SJCRH30 (cell line): ENCODE measurements around the gene HSD17B1. TPM values are rescaled to one million over a fixed set of nuclear protein-coding genes. Genes with fewer than 3 reads are reported as not detected.

Experiments
- DNase-seq, 2 experiments: peaks; one replicate each; pipeline ENCODE4 v3.0.0-alpha.2; 2015 to 2020
- H3K27ac ChIP-seq: fragments of 250-450 bp; sonication (Bioruptor Pico); 2 replicates; pipeline ENCODE4 v1.5.1; 2020; ENCODE audit warnings: mild to moderate bottlenecking, moderate library complexity
- H3K27me3 ChIP-seq: fragments of 250-450 bp; sonication (Bioruptor Pico); 2 replicates; pipeline ENCODE4 v1.5.1; 2020; ENCODE audit warnings: mild to moderate bottlenecking, moderate library complexity
- H3K36me3 ChIP-seq: fragments of 250-450 bp; sonication (Bioruptor Pico); 2 replicates; pipeline ENCODE4 v1.5.1; 2020; ENCODE audit warnings: mild to moderate bottlenecking, moderate library complexity
- H3K4me1 ChIP-seq: fragments of 250-450 bp; sonication (Bioruptor Pico); 2 replicates; pipeline ENCODE4 v1.5.1; 2020; ENCODE audit warnings: mild to moderate bottlenecking, moderate library complexity
- H3K4me3 ChIP-seq: fragments of 250-450 bp; sonication (Bioruptor Pico); 2 replicates; pipeline ENCODE4 v1.5.1; 2020; ENCODE audit warnings: mild to moderate bottlenecking, moderate library complexity
- H3K9me3 ChIP-seq: fragments of 250-450 bp; sonication (Bioruptor Pico); replicated peaks from 2 replicates; pipeline ENCODE4 v1.5.1; 2020; ENCODE audit warnings: mild to moderate bottlenecking, moderate library complexity
- total RNA-seq: library from RNA; depleted of rRNA; stranded (reverse); fragments of >200 nt; shearing (Covaris generic); gene quantifications from 2 replicates; pipeline ENCODE4 v1.2.3, GENCODE V29; 2014

Gene HSD17B1
- total RNA-seq, 1 experiment from 2014 or later = 0.73 TPM

DNA sequence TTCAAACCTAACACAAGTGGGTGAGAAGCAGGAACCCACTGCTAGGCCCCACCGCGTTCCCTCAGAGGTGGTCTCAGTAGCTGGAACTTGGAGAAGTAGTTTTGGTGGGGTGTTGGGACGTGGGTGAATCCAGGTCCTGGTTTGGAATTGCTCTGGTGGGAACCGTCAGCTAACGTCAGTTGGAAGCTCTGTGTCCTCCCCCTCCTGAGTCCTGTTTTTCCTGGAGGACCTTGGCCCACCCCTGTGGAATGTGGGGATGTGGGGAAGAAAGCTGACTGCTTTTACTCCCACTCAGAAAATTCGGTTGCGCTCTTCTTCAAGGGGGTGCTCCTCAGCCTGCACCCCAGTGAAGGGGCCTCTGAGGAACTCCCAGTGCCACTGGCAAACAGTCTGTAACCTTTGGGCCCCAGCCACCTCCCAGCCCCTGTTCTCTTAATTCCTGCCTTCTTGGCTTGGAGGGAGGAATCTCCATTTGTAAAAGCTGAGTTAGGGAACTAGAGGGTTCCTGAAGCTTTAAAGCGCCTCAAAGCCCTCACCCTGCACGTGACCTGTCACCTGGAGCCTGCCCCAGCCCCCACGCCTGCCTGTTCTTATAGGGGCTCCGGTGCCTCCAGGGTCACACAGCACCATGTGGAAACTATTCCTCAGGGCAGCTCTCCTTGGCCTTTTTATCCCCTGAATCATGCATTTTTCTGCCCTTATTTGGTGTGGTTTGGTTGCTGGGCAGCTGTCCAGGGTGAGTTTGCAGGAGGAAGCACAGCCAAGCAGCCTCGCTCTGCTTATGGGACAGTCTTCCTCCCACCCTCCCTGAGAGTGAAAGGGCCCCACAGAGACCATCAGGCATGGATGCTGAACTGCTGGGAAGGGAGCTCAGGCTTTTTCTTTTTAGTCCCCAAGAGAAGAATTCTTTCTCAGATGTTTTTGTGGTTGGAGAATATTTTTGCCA is 32.9 kb upstream of the HSD17B1 start:
- H3K9me3 ChIP-seq = no peaks in the 10 kb centered on the region
- H3K4me1 ChIP-seq = peaks cover 44% of the 10 kb centered on the region
- H3K27me3 ChIP-seq = no peaks in the 10 kb centered on the region
- 0 out of 2 replicates have a peak, but pooled peaks cover 4% of the 10 kb centered on the region for H3K36me3 ChIP-seq
- peak; percentile 89 to 90 for DNase-seq
- H3K27ac ChIP-seq = peak overlapping the region; percentile 89
- H3K4me3 ChIP-seq = 0 out of 2 replicates have a peak overlapping the region, but pooled peaks have one; percentile 3

DNA sequence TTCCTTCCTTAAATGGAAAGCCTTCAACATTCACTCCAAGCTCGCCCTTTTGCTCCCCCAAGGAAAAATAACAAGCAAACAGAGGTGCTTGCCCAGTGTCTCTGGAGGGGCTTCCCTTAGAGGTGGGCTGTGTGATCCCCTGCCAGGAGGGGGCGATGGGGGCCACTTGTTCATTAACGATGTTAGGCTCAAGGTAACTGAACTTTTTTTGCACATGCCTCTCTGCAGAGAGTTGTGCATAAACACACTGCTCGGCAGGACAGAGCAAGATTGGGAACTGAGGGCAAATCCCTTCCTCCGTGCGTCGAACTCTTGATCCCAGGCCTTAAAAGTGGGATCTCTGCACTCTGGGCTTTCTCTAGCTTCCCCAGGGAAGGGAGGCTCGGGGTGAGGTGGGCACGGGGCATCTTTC is 32.2 kb upstream of the HSD17B1 start:
- Histone ChIP-seq H3K4me1 (peaks cover 44% of the 10 kb centered on the region), H3K4me3 (no peak overlapping the region), H3K27ac (peak overlapping the region; percentile 89), H3K27me3 (no peaks in the 10 kb centered on the region), H3K9me3 (no peaks in the 10 kb centered on the region), H3K36me3 (0 out of 2 replicates have a peak, but pooled peaks cover 4% of the 10 kb centered on the region)
- peak; percentile 57 to 66 for DNase-seq

DNA sequence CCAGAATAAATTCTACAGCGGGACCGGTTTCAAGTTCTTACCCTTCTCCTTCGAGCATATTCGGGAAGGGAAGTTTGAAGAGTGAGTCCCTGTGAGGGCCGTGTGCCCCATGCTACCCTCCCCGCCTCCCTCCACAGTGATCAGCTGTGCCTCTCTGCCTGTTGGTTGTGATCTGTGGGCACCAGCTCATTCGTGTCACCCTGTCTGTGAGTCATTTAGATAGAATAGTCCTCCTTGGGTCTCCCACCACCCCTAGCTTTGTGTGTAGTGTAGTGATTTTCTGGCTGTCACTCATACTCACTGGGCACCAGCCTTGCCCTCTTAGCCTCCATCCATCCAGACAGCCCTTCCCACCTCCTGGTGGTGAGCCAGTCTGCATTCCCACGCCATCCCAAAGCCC is 31.7 kb upstream of the HSD17B1 start:
- no peak overlapping the region; the same call in 1 of the 2 replicates for H3K27ac ChIP-seq
- H3K4me3 ChIP-seq = no peak overlapping the region
- DNase-seq = no peak
- 0 out of 2 replicates have a peak, but pooled peaks cover 4% of the 10 kb centered on the region for H3K36me3 ChIP-seq
- H3K4me1 ChIP-seq = peaks cover 44% of the 10 kb centered on the region
- H3K27me3 ChIP-seq = no peaks in the 10 kb centered on the region
- no peaks in the 10 kb centered on the region for H3K9me3 ChIP-seq

DNA sequence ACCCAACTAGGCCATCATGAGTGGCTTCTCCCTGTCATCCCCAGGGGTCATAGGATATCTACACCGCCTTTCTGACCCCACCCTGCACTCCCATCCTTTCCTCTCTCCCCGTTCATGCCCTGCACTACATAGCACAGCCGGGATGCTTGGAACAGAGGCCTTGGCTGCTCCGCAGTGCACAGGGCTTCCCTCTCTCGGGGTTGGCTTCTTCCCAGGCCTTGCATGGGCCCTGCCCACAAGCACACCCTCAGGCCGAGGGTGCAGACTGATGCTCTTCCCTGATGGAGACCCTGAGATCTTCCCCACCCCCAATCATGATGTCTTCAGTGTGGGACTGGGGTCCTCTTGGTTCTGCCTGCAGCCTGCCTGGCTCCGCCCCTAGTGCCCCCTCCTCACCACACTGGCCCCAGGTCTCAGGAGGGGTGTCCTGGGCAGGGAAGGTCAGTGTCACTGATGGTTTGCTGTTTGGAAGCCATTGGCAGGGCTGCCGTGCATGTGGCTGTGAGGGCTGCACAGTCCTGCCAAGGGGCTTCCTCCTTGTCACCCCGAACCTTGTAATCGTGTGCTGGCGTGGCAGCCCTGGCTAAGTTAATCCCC is 31.0 kb upstream of the HSD17B1 start:
- no peak overlapping the region for H3K27ac ChIP-seq
- H3K9me3 ChIP-seq = no peaks in the 10 kb centered on the region
- peaks cover 44% of the 10 kb centered on the region for H3K4me1 ChIP-seq
- DNase-seq = no peak
- H3K4me3 ChIP-seq = no peak overlapping the region
- no peaks in the 10 kb centered on the region for H3K27me3 ChIP-seq
- H3K36me3 ChIP-seq = 0 out of 2 replicates have a peak, but pooled peaks cover under 1% of the 10 kb centered on the region

DNA sequence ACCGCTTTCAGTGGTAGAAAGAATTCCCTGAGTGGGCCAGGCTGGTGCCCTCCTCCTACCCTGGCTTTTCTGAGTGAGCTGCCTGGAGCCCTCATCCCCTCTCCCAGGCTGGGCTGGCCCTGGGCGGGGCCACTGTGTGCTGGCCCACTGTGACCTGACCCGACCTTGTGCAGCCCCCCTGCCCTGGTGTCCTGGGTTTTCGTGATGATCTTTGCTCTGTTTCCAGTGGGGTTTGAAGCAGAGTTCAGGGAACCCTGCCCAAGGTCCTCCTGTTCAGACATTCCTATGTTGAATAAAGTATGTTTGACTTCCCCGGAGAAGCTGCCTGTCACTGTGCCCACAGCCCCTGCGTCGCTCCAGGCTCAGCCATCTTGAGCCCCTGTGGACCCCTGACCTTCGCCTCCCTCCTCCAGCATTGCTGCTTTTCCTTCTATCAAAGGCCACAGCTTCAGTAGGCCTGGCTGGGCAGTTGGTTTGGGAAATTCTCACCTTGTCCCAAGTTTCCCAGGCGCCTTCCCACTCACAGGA is 30.4 kb upstream of the HSD17B1 start:
- H3K27ac ChIP-seq = no peak overlapping the region
- DNase-seq = no peak

DNA sequence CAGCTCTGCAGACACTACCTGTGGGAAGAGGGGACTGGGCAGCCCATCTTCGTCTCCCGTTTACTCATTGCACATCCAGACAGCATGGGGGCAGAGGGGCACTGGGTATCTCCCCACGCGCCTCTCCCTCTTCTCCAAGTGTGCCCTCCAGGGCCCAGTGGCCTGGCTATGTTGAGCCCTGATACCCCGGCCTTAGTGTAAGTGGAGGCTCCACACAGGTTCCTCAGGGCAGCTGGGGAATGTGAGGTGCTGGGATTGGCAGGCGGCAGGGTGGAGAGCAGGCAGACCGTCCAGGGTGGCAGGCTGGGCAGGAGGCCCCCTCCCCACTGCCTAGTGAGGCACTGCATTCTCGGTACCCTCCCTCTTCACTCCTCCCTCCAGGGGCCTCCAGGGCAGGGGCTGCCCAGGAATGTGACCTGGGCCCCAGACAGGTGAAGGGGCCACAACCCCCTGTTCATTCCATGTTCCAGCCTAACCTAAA is 29.9 kb upstream of the HSD17B1 start:
- no peak for DNase-seq
- H3K27ac ChIP-seq = no peak overlapping the region
- H3K4me1 ChIP-seq = peaks cover 37% of the 10 kb centered on the region

More for the DNA sequence above, 30.4 kb upstream of the HSD17B1 start:
- H3K4me3 ChIP-seq = no peak overlapping the region
- no peaks in the 10 kb centered on the region for H3K27me3 ChIP-seq
- no peaks in the 10 kb centered on the region for H3K36me3 ChIP-seq
- H3K9me3 ChIP-seq = no peaks in the 10 kb centered on the region
- H3K4me1 ChIP-seq = peaks cover 42% of the 10 kb centered on the region

DNA sequence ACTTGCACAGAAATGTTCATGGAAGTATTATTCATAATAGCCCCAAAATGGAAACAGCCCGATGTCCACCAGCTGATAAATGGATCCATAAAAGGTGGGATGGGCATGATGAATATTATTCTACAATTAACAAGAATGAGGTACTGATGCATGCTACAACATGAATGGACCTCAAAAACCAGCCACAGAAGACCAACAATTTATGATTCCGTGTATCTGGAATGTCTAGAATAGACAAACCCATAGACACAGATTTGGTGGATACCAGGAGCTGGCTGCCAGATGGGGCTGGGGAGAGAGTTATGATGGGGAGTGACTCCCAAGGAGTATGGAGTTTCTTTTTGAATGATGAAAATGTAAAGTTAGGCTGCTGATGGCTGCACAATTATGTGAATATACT is 27.5 kb upstream of the HSD17B1 start:
- H3K27me3 ChIP-seq = no peaks in the 10 kb centered on the region
- no peak for DNase-seq
- no peak overlapping the region for H3K27ac ChIP-seq

More for the DNA sequence above, 29.9 kb upstream of the HSD17B1 start:
- H3K36me3 ChIP-seq = no peaks in the 10 kb centered on the region
- H3K4me3 ChIP-seq = no peak overlapping the region
- H3K9me3 ChIP-seq = no peaks in the 10 kb centered on the region
- H3K27me3 ChIP-seq = no peaks in the 10 kb centered on the region

DNA sequence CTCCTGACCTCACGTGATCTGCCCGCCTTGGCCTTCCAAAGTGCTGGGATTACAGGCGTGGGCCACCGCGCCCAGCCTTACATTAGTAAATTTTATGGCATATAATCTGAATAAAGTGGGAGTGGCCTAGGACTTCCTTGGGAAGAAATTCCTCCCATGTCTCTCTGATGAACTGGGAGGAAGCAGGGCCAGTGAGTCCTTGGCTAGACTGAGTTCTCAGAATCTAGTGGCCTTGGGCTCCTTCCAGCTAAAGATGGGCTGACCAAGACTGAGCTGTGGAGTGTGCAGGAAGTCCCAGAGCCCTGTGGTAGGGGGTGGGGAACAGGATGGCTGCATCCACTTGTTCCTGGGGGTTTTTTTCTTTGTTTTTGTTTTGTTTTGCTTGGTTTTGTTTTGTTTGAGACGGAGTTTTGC is 26.7 kb upstream of the HSD17B1 start:
- no peak overlapping the region for H3K27ac ChIP-seq
- H3K36me3 ChIP-seq = no peaks in the 10 kb centered on the region
- no peak for DNase-seq
- H3K4me3 ChIP-seq = no peak overlapping the region
- H3K9me3 ChIP-seq = no peaks in the 10 kb centered on the region
- peaks cover 8% of the 10 kb centered on the region for H3K4me1 ChIP-seq
- no peaks in the 10 kb centered on the region for H3K27me3 ChIP-seq

More for the DNA sequence above, 27.5 kb upstream of the HSD17B1 start:
- H3K9me3 ChIP-seq = no peaks in the 10 kb centered on the region
- no peak overlapping the region for H3K4me3 ChIP-seq
- peaks cover 13% of the 10 kb centered on the region for H3K4me1 ChIP-seq
- no peaks in the 10 kb centered on the region for H3K36me3 ChIP-seq

DNA sequence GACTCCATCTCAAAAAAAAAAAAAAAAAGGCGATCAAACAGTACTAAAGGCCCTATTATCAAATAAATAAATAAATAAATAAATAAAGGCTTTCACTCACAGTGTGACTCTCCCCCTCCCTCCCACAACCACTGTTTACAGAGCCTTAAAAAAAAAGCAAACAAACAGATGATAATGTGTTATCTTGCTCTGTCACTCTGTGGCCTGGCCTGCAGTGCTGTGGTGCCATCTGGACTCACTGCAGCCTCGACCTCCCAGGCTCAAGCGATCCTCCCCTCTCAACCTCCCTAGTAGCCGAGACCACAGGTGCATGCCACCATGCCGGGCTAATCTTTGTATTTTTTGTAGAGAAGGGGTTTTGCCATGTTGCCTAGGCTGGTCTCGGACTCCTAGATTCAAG is 24.8 kb upstream of the HSD17B1 start:
- Histone ChIP-seq H3K27ac (no peak overlapping the region), H3K36me3 (no peaks in the 10 kb centered on the region), H3K27me3 (no peaks in the 10 kb centered on the region), H3K4me3 (no peak overlapping the region), H3K9me3 (no peaks in the 10 kb centered on the region), H3K4me1 (0 out of 2 replicates have a peak, but pooled peaks cover 2% of the 10 kb centered on the region)
- DNase-seq = no peak

DNA sequence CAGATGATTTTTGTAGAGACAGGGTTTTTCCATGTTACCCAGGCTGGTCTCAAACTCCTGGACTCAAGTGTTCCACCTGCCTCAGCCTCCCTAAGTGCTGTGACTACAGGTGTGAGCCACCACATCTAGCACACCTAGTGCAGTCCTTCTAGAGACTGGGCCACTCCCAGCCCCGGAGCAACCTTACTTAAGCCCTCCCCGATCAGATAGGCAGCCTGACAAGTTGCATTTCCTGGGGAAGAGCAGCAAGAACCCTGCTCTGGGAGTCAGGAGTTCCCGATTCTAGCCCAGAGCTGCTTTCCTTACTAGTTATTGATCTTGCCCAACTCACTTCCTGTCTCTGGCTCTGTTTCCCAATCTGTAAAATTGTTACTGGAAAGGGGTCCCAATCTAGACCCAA is 23.7 kb upstream of the HSD17B1 start:
- Histone ChIP-seq H3K4me1 (0 out of 2 replicates have a peak, but pooled peaks cover 2% of the 10 kb centered on the region), H3K36me3 (no peaks in the 10 kb centered on the region), H3K27ac (no peak overlapping the region), H3K27me3 (no peaks in the 10 kb centered on the region), H3K4me3 (no peak overlapping the region), H3K9me3 (no peaks in the 10 kb centered on the region)
- DNase-seq = no peak

DNA sequence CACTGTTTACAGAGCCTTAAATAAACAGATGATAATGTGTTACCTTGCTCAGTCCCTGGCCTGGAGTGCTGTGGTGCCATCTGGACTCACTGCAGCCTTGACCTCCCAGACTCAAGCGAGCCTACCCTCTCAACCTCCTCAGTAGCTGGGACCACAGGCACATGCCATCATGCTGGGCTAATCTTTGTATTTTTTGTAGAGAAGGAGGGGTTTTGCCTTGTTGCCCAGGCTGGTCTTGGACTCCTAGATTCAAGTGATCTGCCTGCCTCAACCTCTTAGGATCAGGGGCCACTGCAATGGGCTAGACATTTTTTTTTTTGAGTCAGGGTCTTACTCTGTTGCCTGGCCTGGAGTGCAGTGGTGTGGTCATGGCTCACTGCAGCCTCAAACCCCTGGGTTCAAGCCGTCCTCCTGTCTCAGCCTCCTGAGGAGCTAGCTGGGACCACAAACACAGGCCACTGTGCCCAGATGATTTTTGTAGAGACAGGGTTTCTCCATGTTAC is 21.7 kb upstream of the HSD17B1 start:
- Histone ChIP-seq H3K27ac (no peak overlapping the region), H3K27me3 (no peaks in the 10 kb centered on the region), H3K4me1 (peaks cover 11% of the 10 kb centered on the region), H3K36me3 (no peaks in the 10 kb centered on the region), H3K9me3 (no peaks in the 10 kb centered on the region), H3K4me3 (no peak overlapping the region)
- DNase-seq = no peak

DNA sequence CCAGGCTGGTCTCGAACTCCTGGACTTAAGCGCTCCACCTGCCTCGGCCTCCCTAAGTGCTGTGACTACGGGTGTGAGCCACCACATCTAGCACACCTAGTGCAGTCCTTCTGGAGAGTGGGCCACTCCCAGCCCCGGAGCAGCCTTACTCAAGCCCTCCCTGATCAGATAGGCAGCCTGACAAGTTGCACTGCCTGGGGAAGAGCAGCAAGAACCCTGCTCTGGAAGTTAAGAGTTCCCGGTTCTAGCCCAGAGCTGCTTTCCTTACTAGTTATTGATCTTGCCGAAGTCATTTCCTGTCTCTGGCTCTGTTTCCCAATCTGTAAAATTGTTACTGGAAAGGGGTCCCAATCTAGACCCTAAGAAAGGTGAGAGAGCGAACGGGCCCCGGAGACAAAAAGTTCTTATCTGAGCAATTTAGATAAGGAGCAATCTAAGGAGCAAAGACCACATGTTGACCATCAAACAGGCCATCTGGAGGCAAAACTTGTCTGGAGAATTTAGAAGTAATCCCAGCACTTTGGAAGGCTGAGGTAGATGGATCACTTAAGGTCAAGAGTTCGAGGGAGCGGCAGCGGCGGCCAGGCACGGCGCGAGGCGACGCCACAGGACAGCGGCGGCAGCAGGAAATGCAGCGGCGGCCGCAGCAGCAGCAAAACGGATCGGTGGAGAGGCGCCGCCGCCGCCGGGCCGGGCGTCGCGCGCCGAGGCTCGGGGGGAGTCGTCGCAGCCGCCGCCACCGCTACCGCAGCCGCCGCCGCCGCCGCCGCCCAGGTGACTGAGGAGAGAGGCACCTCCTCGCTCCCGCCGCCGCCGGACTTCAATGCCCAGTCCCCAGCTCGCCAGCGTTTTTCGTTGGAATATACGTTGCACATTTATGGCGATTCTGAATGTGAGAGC is 21.0 kb upstream of the HSD17B1 start:
- Histone ChIP-seq H3K36me3 (no peaks in the 10 kb centered on the region), H3K9me3 (no peaks in the 10 kb centered on the region), H3K4me1 (peaks cover 11% of the 10 kb centered on the region), H3K27ac (no peak overlapping the region), H3K4me3 (peak overlapping the region; percentile 41), H3K27me3 (no peaks in the 10 kb centered on the region)
- no peak for DNase-seq

DNA sequence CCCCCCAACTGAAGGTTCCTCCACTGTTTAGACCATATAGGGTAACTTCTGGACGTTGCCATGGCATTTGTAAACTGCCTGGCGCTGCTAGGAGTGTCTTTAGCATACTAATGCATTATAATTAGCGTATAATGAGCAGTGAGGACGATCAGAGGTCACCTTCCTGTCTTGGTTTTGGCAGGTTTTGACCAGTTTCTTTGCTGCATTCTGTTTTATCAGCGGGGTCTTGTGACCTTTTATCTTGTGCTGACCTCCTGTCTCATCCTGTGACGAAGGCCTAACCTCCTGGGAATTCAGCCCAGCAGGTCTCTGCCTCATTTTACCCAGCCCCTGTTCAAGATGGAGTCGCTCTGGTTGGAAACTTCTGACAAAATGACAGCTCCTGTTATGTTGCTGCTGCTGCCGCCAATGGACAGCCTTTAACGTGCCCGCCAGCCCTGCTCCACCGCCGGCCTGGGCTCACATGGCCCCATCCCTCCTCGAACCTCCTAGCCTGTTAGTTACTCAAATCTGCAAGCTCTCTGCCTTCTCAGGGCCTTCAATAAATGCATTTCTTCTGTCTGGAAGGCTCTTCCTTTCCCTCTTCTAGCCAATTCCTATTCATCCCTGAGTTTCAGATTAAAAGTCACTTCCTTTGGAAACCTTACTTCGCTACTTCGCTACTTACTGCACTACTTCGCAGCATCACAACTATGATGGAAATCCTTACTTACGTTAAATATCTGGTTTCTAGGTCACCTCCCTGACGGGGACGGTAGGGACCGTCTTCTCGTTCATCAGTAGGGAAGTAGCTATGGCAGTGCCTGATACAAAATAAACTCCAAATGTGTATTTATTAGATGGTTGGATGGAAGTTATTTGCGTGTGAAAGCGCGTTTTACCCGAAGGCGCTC is 17.3 kb upstream of the HSD17B1 start:
- Histone ChIP-seq H3K27ac (peak overlapping the region; percentile 64), H3K4me3 (peak overlapping the region; percentile 63), H3K4me1 (peaks cover 16% of the 10 kb centered on the region), H3K36me3 (no peaks in the 10 kb centered on the region), H3K9me3 (no peaks in the 10 kb centered on the region), H3K27me3 (no peaks in the 10 kb centered on the region)
- DNase-seq = no peak
